GM21390 (cell line): ENCODE results near the gene MRPS22.
"Not testable (repeated sequence)": the region's sequence is repeated elsewhere in the genome, so short reads cannot be mapped to it uniquely, and the experiment has no call there.

ENCODE experiments used
- ATAC-seq: cut with Tn5 transposase; IDR thresholded peaks from one replicate; pipeline ENCODE4 v1.9.1; 2021; ENCODE audit not compliant: unreplicated experiment

The MRPS22 gene

GRCh38 chr3:139334675-139335074 is 9.1 kb upstream of the MRPS22 start:
- not testable (repeated sequence) for ATAC-seq

- ATAC-seq, result no peak
Observed at GRCh38 chr3:139338405-139338804, 5.4 kb upstream of the MRPS22 start.

- ATAC-seq, result no peak
Observed at GRCh38 chr3:139339219-139339906, 4.5 kb upstream of the MRPS22 start.

GRCh38 chr3:139340784-139341183 is 3.0 kb upstream of the MRPS22 start:
- no peak for ATAC-seq

GRCh38 chr3:139342054-139342453 is 1.8 kb upstream of the MRPS22 start:
- ATAC-seq, result no peak

GRCh38 chr3:139346771-139347170 is 3.0 kb downstream of the MRPS22 start:
- ATAC-seq, result no peak

GRCh38 chr3:139353920-139354556 is 10.2 kb downstream of the MRPS22 start:
- ATAC-seq, result no peak

- ATAC-seq, result no peak
Observed at GRCh38 chr3:139354661-139355060, 10.8 kb downstream of the MRPS22 start.

- no peak for ATAC-seq
Observed at GRCh38 chr3:139355476-139355875, 11.7 kb downstream of the MRPS22 start.

GRCh38 chr3:139355891-139356290 is 12.1 kb downstream of the MRPS22 start:
- ATAC-seq, result no peak

- ATAC-seq, result no peak
Observed at GRCh38 chr3:139357899-139358298, 14.1 kb downstream of the MRPS22 start.

GRCh38 chr3:139358841-139359562 is 15.2 kb downstream of the MRPS22 start:
- no peak for ATAC-seq

- no peak for ATAC-seq
Observed at GRCh38 chr3:139361276-139361675, 17.5 kb downstream of the MRPS22 start.

GRCh38 chr3:139364549-139364948 is 20.7 kb downstream of the MRPS22 start:
- no peak for ATAC-seq

- no peak for ATAC-seq
Observed at GRCh38 chr3:139374099-139374498, 30.3 kb downstream of the MRPS22 start.

- ATAC-seq, result no peak
Observed at GRCh38 chr3:139377378-139377777, 33.6 kb downstream of the MRPS22 start.

- ATAC-seq, result no peak
Observed at GRCh38 chr3:139378587-139379241, 34.9 kb downstream of the MRPS22 start.

- ATAC-seq, result no peak
Observed at GRCh38 chr3:139380575-139380974, 36.8 kb downstream of the MRPS22 start.

- not testable (repeated sequence) for ATAC-seq
Observed at GRCh38 chr3:139382291-139382690, 38.5 kb downstream of the MRPS22 start.

GRCh38 chr3:139388077-139388476 is 44.3 kb downstream of the MRPS22 start:
- no peak for ATAC-seq

GRCh38 chr3:139388821-139389551 is 45.2 kb downstream of the MRPS22 start:
- ATAC-seq, result peak; percentile 9
